Raji (cell line): ENCODE measurements around the gene CLTA.

ENCODE experiments used
- POLR2A ChIP-seq: IDR thresholded peaks from 2 replicates; pipeline ENCODE4 v1.6.1; 2011; ENCODE audit warnings: low read depth, low read length, control low read depth; ENCODE audit not compliant: insufficient read depth

CLTA gene, protein sequence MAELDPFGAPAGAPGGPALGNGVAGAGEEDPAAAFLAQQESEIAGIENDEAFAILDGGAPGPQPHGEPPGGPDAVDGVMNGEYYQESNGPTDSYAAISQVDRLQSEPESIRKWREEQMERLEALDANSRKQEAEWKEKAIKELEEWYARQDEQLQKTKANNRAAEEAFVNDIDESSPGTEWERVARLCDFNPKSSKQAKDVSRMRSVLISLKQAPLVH

DNA sequence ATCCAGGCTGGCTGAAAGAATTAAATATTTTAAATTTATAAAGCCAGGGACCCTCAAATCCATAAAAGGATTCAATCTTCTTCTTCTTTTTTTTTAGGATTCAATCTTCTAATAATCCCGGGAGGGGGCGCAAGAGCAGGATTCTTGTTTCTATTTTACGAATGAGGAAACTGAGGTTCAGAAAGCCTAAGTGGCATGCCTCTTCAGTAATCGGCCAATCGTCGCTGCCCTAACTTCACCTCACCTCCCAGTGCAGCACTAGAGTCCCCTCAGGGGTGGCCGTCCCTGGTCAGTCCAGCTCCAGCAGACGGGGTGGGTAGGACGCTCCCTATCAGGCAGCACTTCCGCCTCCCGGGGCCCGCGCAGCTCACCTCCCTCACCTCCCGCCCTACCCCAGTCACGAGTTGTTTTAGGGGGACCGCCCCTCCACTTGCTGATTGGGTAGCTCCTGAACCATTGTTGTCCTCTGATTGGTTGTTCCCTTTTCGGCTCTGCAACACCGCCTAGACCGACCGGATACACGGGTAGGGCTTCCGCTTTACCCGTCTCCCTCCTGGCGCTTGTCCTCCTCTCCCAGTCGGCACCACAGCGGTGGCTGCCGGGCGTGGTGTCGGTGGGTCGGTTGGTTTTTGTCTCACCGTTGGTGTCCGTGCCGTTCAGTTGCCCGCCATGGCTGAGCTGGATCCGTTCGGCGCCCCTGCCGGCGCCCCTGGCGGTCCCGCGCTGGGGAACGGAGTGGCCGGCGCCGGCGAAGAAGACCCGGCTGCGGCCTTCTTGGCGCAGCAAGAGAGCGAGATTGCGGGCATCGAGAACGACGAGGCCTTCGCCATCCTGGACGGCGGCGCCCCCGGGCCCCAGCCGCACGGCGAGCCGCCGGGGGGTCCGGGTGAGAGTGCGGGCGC is at the start of gene CLTA:
Gene CLTA, plus strand, starts transcription at position 534 of the 902 bp plus-strand sequence. Its CDS starts 136 bp downstream, at position 670.
- peak; percentile 98 for TF ChIP-seq POLR2A

DNA sequence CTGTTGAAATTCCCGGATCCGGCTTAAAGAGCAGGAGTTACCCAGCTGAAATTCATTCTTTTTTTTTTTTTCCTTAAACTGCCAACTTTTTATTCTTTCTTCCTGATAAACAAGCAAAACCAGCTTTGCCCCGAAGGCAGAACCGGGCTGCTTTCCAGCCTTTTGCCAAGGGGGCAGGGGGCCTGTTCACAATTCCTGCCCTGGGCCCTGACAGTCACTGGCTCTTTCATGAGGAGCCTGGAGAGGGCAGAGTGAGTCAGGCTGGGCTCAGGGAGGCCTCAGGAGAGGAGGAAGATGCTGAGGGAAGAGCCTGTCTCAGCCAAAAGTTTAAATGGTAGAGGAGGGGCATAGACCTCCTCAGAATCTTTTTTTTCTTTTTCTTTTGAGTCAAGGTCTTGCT is 49.4 kb upstream of the CLTA start:
- TF ChIP-seq POLR2A, result no peak

DNA sequence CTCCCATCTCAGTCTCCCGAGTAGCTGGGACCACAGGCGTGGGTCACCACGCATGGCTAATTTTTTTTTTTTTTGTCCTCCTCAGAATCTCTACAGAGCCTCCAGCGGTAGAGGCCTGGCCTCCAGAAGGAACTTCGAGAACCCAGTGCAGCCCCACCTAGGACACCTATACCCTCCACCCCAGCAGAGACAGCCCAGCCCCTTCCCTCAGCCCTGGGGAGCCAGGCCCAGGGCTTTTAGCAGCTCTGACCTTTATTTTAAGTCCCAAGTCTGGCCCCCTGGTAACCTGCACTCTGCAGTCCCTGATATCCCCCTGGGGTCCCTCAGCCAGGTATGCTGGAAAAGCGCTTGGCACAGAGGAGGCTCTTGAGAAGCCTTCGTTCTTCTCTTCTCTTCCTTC is 49.0 kb upstream of the CLTA start:
- TF ChIP-seq POLR2A, result no peak

DNA sequence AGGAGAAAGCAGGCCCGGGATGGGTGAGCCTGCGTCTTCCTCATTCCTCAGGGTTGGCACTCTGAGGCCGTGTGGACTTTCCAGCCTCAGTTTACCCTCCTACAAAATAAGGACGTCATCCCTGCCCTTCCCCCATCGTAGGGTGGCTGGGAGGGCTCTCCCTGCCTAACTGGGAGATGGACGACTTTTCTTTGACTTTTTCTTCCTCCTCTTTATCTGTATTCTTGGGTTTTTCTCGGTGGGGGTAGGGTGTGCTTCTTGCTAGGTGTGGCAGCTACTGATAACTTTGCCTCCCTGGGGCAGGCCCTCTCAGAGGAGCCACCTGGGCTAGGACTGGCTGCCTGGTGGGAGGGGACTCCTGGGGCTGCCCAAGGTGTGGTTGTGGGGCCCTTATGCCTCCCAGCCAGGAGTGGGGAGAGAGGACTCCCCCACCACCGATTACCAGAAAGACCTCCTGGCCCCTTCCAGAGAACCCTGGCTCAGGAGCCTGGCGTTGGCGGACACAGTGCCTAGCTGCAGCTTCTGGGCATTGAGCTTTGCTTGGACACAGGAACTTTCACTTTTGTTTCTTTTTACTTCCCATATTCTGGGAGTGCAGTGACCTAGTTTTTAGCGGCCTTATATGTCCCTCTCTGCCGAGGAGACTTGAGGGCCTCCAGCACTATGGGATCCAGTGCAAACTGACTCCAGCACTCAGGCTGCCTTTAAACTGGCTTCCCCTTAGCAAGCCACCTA is 48.0 kb upstream of the CLTA start:
- no peak for TF ChIP-seq POLR2A

DNA sequence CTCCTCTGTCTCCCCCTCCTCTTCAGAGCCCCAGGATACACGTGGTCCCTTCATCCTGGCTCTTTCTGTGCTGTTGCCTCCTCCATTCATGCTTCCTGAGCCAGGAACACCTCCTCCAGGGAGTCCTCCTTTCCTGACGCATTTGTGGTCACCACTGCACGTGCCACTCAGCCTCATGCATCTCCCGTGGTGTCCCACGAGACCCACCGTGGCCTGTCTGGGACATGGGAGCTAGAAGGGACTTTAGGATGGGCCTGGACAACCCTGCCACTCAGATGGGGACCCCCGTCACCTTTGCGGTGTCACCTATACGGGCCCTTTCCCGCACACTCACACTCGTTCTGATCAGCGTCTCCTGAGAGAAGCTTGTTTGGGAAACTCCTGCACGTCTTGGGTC is 47.5 kb upstream of the CLTA start:
- TF ChIP-seq POLR2A, result no peak

DNA sequence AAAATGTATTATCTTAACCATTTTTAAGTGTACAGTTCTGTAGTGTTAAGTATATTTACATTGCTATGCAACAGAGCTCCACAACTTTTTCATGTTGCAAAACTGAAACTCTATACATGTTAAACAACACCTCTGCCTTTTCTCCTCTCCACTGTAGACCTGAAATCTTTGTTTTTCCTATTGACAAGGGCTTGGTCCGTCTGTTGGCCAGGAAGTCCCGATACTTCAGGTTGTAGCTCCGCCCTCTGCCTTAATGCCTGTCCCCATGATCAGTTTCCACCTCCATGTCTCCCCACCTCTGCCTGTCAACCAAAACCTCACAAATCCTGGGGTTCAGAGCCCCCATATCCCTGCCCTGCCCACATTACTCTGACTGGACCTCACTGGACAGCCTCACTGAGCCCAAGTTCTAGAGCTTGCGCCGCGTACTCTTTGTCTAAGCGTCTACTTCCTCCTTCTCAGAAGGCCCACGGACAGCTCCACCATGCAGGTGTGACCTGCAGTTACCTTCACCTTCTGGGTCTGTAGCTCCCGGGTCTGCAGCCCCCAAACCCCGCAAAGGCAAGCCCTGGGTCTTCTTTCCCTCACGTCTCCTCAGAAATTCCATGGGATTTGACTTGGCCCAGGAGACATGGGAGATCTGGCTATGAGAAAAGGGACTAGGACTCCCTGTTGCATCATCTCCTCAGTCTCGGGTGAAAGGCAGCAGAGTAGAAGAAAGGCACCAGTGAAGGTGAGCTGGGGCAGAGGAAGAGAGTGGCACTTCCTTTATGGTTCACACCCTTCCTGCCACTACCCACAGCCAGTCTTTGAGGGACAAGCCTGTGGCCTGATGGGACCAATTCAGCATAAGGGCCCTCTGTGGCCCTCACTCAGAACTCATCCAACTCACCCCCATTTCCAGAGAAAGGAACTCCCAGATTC is 46.1 kb upstream of the CLTA start:
- TF ChIP-seq POLR2A, result no peak

DNA sequence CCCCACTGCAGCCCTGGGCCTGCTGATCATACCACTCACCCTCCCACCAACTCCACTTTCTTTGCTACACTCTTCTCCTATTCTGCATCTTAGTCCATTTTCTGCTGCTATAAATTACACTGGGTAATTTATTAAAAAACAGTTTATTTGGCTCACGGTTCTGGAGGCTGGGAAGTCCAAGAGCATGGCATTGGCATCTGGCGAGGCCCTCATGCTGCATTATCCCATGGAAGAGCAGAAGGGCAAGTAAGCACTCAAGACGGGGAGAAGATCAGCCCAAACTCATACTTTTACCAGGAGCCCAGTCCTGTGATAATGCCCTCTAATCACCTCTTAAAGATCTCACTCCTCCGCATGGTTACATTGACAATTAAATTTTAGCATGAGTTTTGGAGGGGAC is 44.8 kb upstream of the CLTA start:
- no peak for TF ChIP-seq POLR2A

GRCh38 chr9:36146651-36147050 is 44.1 kb upstream of the CLTA start:
- no peak for TF ChIP-seq POLR2A

- no peak for TF ChIP-seq POLR2A
Observed at GRCh38 chr9:36147441-36148175, 43.1 kb upstream of the CLTA start.

DNA sequence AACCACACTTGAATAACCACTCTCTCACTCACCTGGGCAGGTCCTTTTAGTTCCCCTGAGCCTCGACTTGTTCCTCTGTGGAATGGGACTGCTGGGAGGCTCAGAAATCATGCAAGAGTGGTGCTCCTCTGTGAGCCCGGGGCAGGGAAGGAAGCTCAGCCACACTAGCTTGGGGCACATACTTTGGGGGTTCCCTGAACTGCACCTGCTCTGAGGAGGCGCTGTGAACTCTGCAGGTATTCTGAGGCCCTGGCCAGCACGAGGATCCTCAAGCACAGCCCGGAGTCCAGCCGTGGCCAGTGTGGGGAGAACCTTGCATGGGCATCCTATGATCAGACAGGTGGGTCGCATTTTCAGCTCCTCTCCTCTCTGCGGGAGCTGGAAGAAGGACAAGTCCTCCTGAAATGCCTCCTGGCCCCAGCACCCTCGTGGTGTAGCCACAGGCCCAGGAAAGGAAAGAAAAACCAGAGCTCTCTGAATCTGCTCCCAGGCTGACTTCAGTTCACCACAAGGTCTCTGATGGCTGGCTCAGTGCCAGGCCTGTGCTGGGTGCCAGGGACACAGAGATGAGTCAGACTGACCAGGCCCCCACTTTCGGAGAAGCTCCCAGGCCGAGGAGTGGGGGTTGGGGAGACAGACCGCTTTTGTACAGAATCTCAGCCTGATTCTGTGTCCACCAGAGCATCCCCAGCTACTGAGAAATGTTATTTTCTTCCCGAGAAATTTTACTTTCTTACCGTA is 42.2 kb upstream of the CLTA start:
- no peak for TF ChIP-seq POLR2A

- TF ChIP-seq POLR2A, result no peak
Observed at GRCh38 chr9:36149197-36149596, 41.5 kb upstream of the CLTA start.

DNA sequence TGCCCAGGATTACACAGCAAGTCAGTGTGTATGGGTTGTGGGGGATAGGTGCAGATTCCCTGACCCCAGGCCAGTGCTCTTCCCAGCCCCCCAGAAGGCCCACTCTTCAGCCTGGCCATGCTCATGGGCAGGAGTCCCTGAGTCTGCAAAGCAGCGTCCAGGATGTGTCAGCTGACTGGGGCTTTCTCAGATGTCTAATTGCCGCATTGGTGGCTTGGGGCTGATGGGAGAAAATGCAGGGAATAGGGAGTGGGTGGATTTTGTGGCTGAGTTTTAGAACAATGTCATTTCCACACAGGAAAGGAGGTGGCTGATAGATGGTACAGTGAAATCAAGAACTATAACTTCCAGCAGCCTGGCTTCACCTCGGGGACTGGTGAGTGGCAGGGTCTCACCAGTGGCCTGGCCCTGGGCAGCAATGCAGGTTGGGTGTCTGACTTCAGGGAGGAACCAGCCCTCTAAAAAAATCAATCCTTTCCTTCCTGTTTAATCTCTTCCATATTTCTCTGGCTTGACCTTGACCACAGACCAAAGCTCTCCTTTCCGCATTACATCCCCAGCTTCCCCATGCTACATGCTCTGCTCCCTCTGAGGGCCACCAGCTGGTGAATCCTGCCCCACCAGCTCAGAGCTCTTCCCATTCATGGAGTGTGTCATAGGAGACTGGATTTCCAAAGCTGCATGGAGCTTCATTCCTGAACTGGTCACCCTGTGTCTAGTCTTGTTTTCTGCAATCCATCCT is 40.0 kb upstream of the CLTA start:
- no peak for TF ChIP-seq POLR2A
